NCI-H226 (cell line): Measurements from ENCODE around the gene KIAA0513.
"Not testable (repeated sequence)": the region's sequence is repeated elsewhere in the genome, so short reads cannot be mapped to it uniquely, and the experiment has no call there.

Experiments
- DNase-seq: peaks from one replicate; pipeline ENCODE4 v3.0.0-alpha.2; 2015

The KIAA0513 gene

GRCh38 chr16:85051683-85052082, 24.1 kb downstream of the KIAA0513 start:
- no peak for DNase-seq

- no peak for DNase-seq
Measured at GRCh38 chr16:85052536-85052935, 24.9 kb downstream of the KIAA0513 start.

GRCh38 chr16:85054321-85054720, 26.7 kb downstream of the KIAA0513 start:
- DNase-seq = not testable (repeated sequence)

GRCh38 chr16:85054948-85055492, 27.4 kb downstream of the KIAA0513 start:
- no peak for DNase-seq

GRCh38 chr16:85055493-85056210, 28.1 kb downstream of the KIAA0513 start:
- DNase-seq = peak; percentile 87

- DNase-seq = no peak
Measured at GRCh38 chr16:85056211-85056748, 28.7 kb downstream of the KIAA0513 start.

- no peak for DNase-seq
Measured at GRCh38 chr16:85057212-85057889, 29.8 kb downstream of the KIAA0513 start.

GRCh38 chr16:85057948-85058347, 30.4 kb downstream of the KIAA0513 start:
- no peak for DNase-seq

- DNase-seq = no peak
Measured at GRCh38 chr16:85058909-85059308, 31.3 kb downstream of the KIAA0513 start.

- DNase-seq = no peak
Measured at GRCh38 chr16:85061566-85061965, 34.0 kb downstream of the KIAA0513 start.

GRCh38 chr16:85062323-85062722, 34.7 kb downstream of the KIAA0513 start:
- DNase-seq = no peak

GRCh38 chr16:85062845-85063244, 35.2 kb downstream of the KIAA0513 start:
- DNase-seq = no peak

GRCh38 chr16:85064186-85064585, 36.6 kb downstream of the KIAA0513 start:
- no peak for DNase-seq

- DNase-seq = no peak
Measured at GRCh38 chr16:85065099-85065498, 37.5 kb downstream of the KIAA0513 start.

- DNase-seq = no peak
Measured at GRCh38 chr16:85066346-85066885, 38.8 kb downstream of the KIAA0513 start.

- no peak for DNase-seq
Measured at GRCh38 chr16:85067024-85067423, 39.4 kb downstream of the KIAA0513 start.

GRCh38 chr16:85067426-85067825, 39.8 kb downstream of the KIAA0513 start:
- DNase-seq = no peak

GRCh38 chr16:85068746-85069145, 41.2 kb downstream of the KIAA0513 start:
- no peak for DNase-seq

GRCh38 chr16:85069171-85069570, 41.6 kb downstream of the KIAA0513 start:
- DNase-seq = no peak

GRCh38 chr16:85072076-85072860, 44.7 kb downstream of the KIAA0513 start:
- DNase-seq = no peak

GRCh38 chr16:85072947-85073346, 45.4 kb downstream of the KIAA0513 start:
- no peak for DNase-seq

- DNase-seq = no peak
Measured at GRCh38 chr16:85074225-85074914, 46.8 kb downstream of the KIAA0513 start.
